Measurements from ENCODE around the gene MYO16.

MYO16 gene

GRCh38 chr13:108629181-108629752, at the start of gene MYO16:
MYO16 (plus strand) TSS chr13:108629611; CDS start chr13:108629845, 234 bp downstream.
- no peak for DNase-seq (ENCODE audit: low spot score)

GRCh38 chr13:108586826-108587225, 42.6 kb upstream of the MYO16 start:
- no peak for DNase-seq (ENCODE audit: low spot score)

GRCh38 chr13:108588516-108588915, 40.9 kb upstream of the MYO16 start:
- no peak for DNase-seq (ENCODE audit: low spot score)

- DNase-seq (ENCODE audit: low spot score): no peak
Observed at GRCh38 chr13:108594153-108594552, 35.3 kb upstream of the MYO16 start.

GRCh38 chr13:108595436-108596274, 33.8 kb upstream of the MYO16 start:
- DNase-seq (ENCODE audit: low spot score): no peak

GRCh38 chr13:108597943-108598342, 31.5 kb upstream of the MYO16 start:
- DNase-seq (ENCODE audit: low spot score): no peak

- no peak for DNase-seq (ENCODE audit: low spot score)
Observed at GRCh38 chr13:108606424-108606823, 23.0 kb upstream of the MYO16 start.

GRCh38 chr13:108609353-108609752, 20.1 kb upstream of the MYO16 start:
- no peak for DNase-seq (ENCODE audit: low spot score)

GRCh38 chr13:108610507-108610906, 18.9 kb upstream of the MYO16 start:
- DNase-seq (ENCODE audit: low spot score): no peak

GRCh38 chr13:108615241-108615640, 14.2 kb upstream of the MYO16 start:
- DNase-seq (ENCODE audit: low spot score): no peak

- no peak for DNase-seq (ENCODE audit: low spot score)
Observed at GRCh38 chr13:108618233-108618632, 11.2 kb upstream of the MYO16 start.

- no peak for DNase-seq (ENCODE audit: low spot score)
Observed at GRCh38 chr13:108621462-108621861, 7.9 kb upstream of the MYO16 start.

- DNase-seq (ENCODE audit: low spot score): no peak
Observed at GRCh38 chr13:108624108-108624507, 5.3 kb upstream of the MYO16 start.

GRCh38 chr13:108624979-108625378, 4.4 kb upstream of the MYO16 start:
- no peak for DNase-seq (ENCODE audit: low spot score)

- no peak for DNase-seq (ENCODE audit: low spot score)
Observed at GRCh38 chr13:108629988-108630387, 577 bp downstream of the MYO16 start.

GRCh38 chr13:108632649-108633167, 3.3 kb downstream of the MYO16 start:
- no peak for DNase-seq (ENCODE audit: low spot score)

- no peak for DNase-seq (ENCODE audit: low spot score)
Observed at GRCh38 chr13:108638901-108639300, 9.5 kb downstream of the MYO16 start.

- no peak for DNase-seq (ENCODE audit: low spot score)
Observed at GRCh38 chr13:108643646-108644353, 14.4 kb downstream of the MYO16 start.

- DNase-seq (ENCODE audit: low spot score): no peak
Observed at GRCh38 chr13:108645376-108645775, 16.0 kb downstream of the MYO16 start.

- DNase-seq (ENCODE audit: low spot score): no peak
Observed at GRCh38 chr13:108650271-108650670, 20.9 kb downstream of the MYO16 start.

- DNase-seq (ENCODE audit: low spot score): no peak
Observed at GRCh38 chr13:108656742-108657141, 27.3 kb downstream of the MYO16 start.

GRCh38 chr13:108657519-108657918, 28.1 kb downstream of the MYO16 start:
- DNase-seq (ENCODE audit: low spot score): no peak

- DNase-seq (ENCODE audit: low spot score): no peak
Observed at GRCh38 chr13:108662528-108662927, 33.1 kb downstream of the MYO16 start.
